HFF-Myc (cell line): ENCODE results near the gene NOS1AP.

Experiments used
- DNase-seq: peaks from one replicate; pipeline ENCODE4 v3.0.0-alpha.2; 2011; ENCODE audit warnings: low read depth; ENCODE audit errors: extremely low read depth
- H3K4me3 ChIP-seq: replicated peaks from 2 replicates; pipeline ENCODE4 v1.5.1; 2011; ENCODE audit warnings: low read depth, mild to moderate bottlenecking, control low read depth, low read length
- CTCF ChIP-seq: IDR thresholded peaks from 2 replicates; pipeline ENCODE4 v1.5.1; 2012; ENCODE audit warnings: mild to moderate bottlenecking, low read depth, low read length, control low read depth; ENCODE audit errors: missing control alignments

The NOS1AP gene

GRCh38 chr1:162204129-162204822 is 134.8 kb downstream of the NOS1AP start:
- H3K4me3 ChIP-seq = no peak overlapping the region
- no peak for TF ChIP-seq CTCF
- no peak for DNase-seq

GRCh38 chr1:162204823-162205155 is 135.3 kb downstream of the NOS1AP start:
- no peak for TF ChIP-seq CTCF
- no peak for DNase-seq
- no peak overlapping the region for H3K4me3 ChIP-seq

- no peak for DNase-seq
- no peak overlapping the region for H3K4me3 ChIP-seq
- no peak for TF ChIP-seq CTCF
These were observed 136.8 kb downstream of the NOS1AP start for GRCh38 chr1:162206300-162206699.

GRCh38 chr1:162206749-162207635 is 137.5 kb downstream of the NOS1AP start:
- no peak for DNase-seq
- TF ChIP-seq CTCF = no peak
- H3K4me3 ChIP-seq = no peak overlapping the region

- TF ChIP-seq CTCF = no peak
- DNase-seq = no peak
- H3K4me3 ChIP-seq = no peak overlapping the region
These were observed 138.4 kb downstream of the NOS1AP start for GRCh38 chr1:162207862-162208261.

GRCh38 chr1:162210196-162210595 is 140.7 kb downstream of the NOS1AP start:
- DNase-seq = no peak
- H3K4me3 ChIP-seq = no peak overlapping the region
- TF ChIP-seq CTCF = no peak
